ENCODE results near the gene LIG3.

GRCh38 chr17:35006345-35006744 is 26.0 kb downstream of the LIG3 start:
- TF ChIP-seq CTCF (IDR thresholded peaks at IDR 0.05) (no peak), POLR2A (IDR thresholded peaks at IDR 0.05) (no peak)

Data from gastroesophageal sphincter (tissue), 3 donors.